GM12878 (cell line): ENCODE measurements around the gene AMMECR1. TPM values are rescaled to one million over a fixed set of nuclear protein-coding genes. Genes with fewer than 3 reads are reported as not detected.
A peak's percentile ranks its signal among the peaks of the same experiment; 100 is the strongest.

Source experiments
- ATAC-seq: fragments of 200-7000 bp; cut with Tn5 transposase; 3 replicates; pipeline ENCODE4 v1.9.1; 2020; ENCODE audit warnings: mild to moderate bottlenecking, moderate library complexity
- BruUV-seq: library from RNA; stranded (reverse); fragments of 400-500 nt; replicated peaks from 2 replicates; lab custom pipeline; 2021; lab: Mats Ljungman, UMichigan
- CTCF ChIA-PET: fragments of 300-600 bp; sonication (Branson Sonifier 250); formaldehyde crosslinking; extraction: SDS; loops from one replicate; lab custom pipeline; 2021; ENCODE audit warnings: inconsistent platforms; lab: Yijun Ruan, JAX
- POLR2A ChIA-PET: fragments of 350-600 bp; formaldehyde crosslinking; extraction: SDS; loops from one replicate; lab custom pipeline; 2021; ENCODE audit warnings: inconsistent platforms; lab: Charles Lee
- RAD21 ChIA-PET: fragments of 300-600 bp; sonication (Branson Sonifier 250); formaldehyde crosslinking; loops from one replicate; lab custom pipeline; 2023; ENCODE audit warnings: antibody characterized with exemption; ENCODE audit not compliant: unreplicated experiment; lab: Charles Lee
- SMC1A ChIA-PET: fragments of 300-600 bp; sonication (Branson Sonifier 250); formaldehyde crosslinking; loops from one replicate; lab custom pipeline; 2023; ENCODE audit not compliant: unreplicated experiment, uncharacterized antibody; lab: Charles Lee
- DNase-seq: peaks from one replicate; pipeline ENCODE4 v3.0.0-alpha.2; 2011; ENCODE audit warnings: low read depth, low spot score
- FAIRE-seq: peaks from 3 replicates; lab custom pipeline; 2011; peaks lifted over from hg19 to GRCh38; lab: Jason Lieb, UNC
- H2AFZ ChIP-seq: 2 replicates; pipeline ENCODE4 v1.6.0; 2011; ENCODE audit warnings: low read depth, low read length, control low read depth; ENCODE audit not compliant: control insufficient read depth
- H3K27ac ChIP-seq: 2 replicates; pipeline ENCODE4 v1.5.1; 2011; ENCODE audit warnings: control low read depth; ENCODE audit not compliant: control insufficient read depth, insufficient read depth
- H3K27me3 ChIP-seq, 2 experiments: replicated peaks in 1 of 2; 2 replicates each; pipeline versions ENCODE4 v1.6.0 to v1.6.1; 2011; ENCODE audit warnings: low read length in 1 of 2; ENCODE audit not compliant: control insufficient read depth in 2 of 2, insufficient read depth in 2 of 2
- H3K36me3 ChIP-seq, 2 experiments: 2 replicates each; pipeline ENCODE4 v1.5.1; 2011; ENCODE audit warnings: low read length in 1 of 2; ENCODE audit not compliant: control insufficient read depth in 2 of 2, insufficient read depth in 2 of 2
- H3K4me1 ChIP-seq: 2 replicates; pipeline ENCODE4 v1.6.1; 2011; ENCODE audit warnings: mild to moderate bottlenecking, low read length, moderate library complexity, mixed read lengths; ENCODE audit not compliant: control insufficient read depth, insufficient read depth
- H3K4me2 ChIP-seq: 2 replicates; pipeline ENCODE4 v1.6.0; 2011; ENCODE audit warnings: control low read depth; ENCODE audit not compliant: control insufficient read depth, insufficient read depth
- H3K4me3 ChIP-seq: fragments of 200-600 bp; sonication (generic); 2 replicates; pipeline ENCODE4 v1.5.1; 2016
- H3K79me2 ChIP-seq: 2 replicates; pipeline ENCODE4 v1.6.0; 2011; ENCODE audit warnings: low read length; ENCODE audit not compliant: control insufficient read depth, insufficient read depth
- H3K9ac ChIP-seq: 2 replicates; pipeline ENCODE4 v1.8.0; 2011; ENCODE audit warnings: low read length, control low read depth, mixed read lengths; ENCODE audit not compliant: control insufficient read depth, insufficient read depth
- H3K9me3 ChIP-seq: replicated peaks from 3 replicates; pipeline ENCODE4 v1.5.1; 2011; ENCODE audit warnings: mild to moderate bottlenecking, low read length; ENCODE audit not compliant: control insufficient read depth, insufficient read depth
- H4K20me1 ChIP-seq: 2 replicates; pipeline ENCODE4 v1.6.0; 2011; ENCODE audit not compliant: control insufficient read depth, insufficient read depth
- BACH1 ChIP-seq: fragments of 450-650 bp; IDR thresholded peaks from 2 replicates; pipeline ENCODE4 v1.6.1; 2017; ENCODE audit warnings: mild to moderate bottlenecking, borderline replicate concordance
- ESRRA ChIP-seq: IDR thresholded peaks from 2 replicates; pipeline ENCODE4 v1.6.1; 2012; ENCODE audit warnings: mild to moderate bottlenecking, low read length, improper control_type of control experiment
- EZH2 ChIP-seq: IDR thresholded peaks from 2 replicates; pipeline ENCODE4 v1.6.1; 2012; ENCODE audit warnings: low read depth, mild to moderate bottlenecking, control low read depth, inconsistent platforms, low read length, borderline replicate concordance; ENCODE audit not compliant: control insufficient read depth
- FOXK2 ChIP-seq: fragments of 450-650 bp; IDR thresholded peaks from 2 replicates; pipeline ENCODE4 v1.6.1; 2017; ENCODE audit warnings: mild to moderate bottlenecking, moderate library complexity
- HDAC6 ChIP-seq: fragments of 200-600 bp; sonication (generic); IDR thresholded peaks from one replicate; pipeline ENCODE4 v1.8.0; 2017; ENCODE audit warnings: antibody characterized with exemption; ENCODE audit not compliant: unreplicated experiment
- LARP7 ChIP-seq: fragments of 450-650 bp; IDR thresholded peaks from 2 replicates; pipeline ENCODE4 v1.6.1; 2017; ENCODE audit warnings: mild to moderate bottlenecking
- PML ChIP-seq: IDR thresholded peaks from 2 replicates; pipeline ENCODE4 v1.6.1; 2012; ENCODE audit warnings: low read length, inconsistent platforms
- RBBP5 ChIP-seq: fragments of 200-600 bp; sonication (generic); conservative IDR thresholded peaks from 2 replicates; pipeline ENCODE4 v1.6.1; 2016
- RCOR1 ChIP-seq: conservative IDR thresholded peaks from 2 replicates; pipeline ENCODE4 v1.6.1; 2012; ENCODE audit warnings: low read depth, low read length, improper control_type of control experiment
- SRF ChIP-seq, 2 experiments: IDR thresholded peaks; 2 replicates each; pipeline ENCODE4 v1.6.1; 2011; ENCODE audit warnings: low read depth in 2 of 2, low read length in 2 of 2, mild to moderate bottlenecking in 1 of 2, moderate library complexity in 1 of 2
- ZNF24 ChIP-seq: fragments of 450-650 bp; IDR thresholded peaks from 2 replicates; pipeline ENCODE4 v1.6.1; 2017; ENCODE audit warnings: antibody characterized with exemption, mild to moderate bottlenecking
- WGBS: methylation state at CpG from one replicate; pipeline ENCODE4 v1.1.6; 2016; ENCODE audit warnings: low lambda C conversion rate; ENCODE audit not compliant: insufficient replicate concordance, insufficient coverage; ENCODE audit errors: missing lambda C conversion rate; 5-methylcytosine and 5-hydroxymethylcytosine counted together
- in situ Hi-C: fragments of 300-500 bp; cut with MboI; formaldehyde crosslinking; loops from 9 replicates; pipeline ENCODE4 v1.14.3; 2018; ENCODE audit warnings: mixed read lengths
- intact Hi-C: fragments of 100-400 bp; cut with micrococcal nuclease; formaldehyde crosslinking; loops from one replicate; pipeline ENCODE4 v1.14.2; 2022; ENCODE audit not compliant: unreplicated experiment
- polyA plus RNA-seq, 11 experiments: library from polyadenylated mRNA; depleted of rRNA in 4 of 11; unstranded in 6 of 11; stranded (reverse) in 5 of 11; fragments of >200 nt; fragmentation: Nextera tagmentation in 4 of 11; fragmentation: Illumina TruSeq in 1 of 11; extraction: Ambion mirVana in 4 of 11; extraction: Trizol in 1 of 11; gene quantifications; 1 replicate in 1 of 11; 2 replicates in 10 of 11; pipeline versions ENCODE4 v1.2.1 to v1.2.3, GENCODE V29; 2011 to 2016; ENCODE audit warnings: inconsistent platforms in 2 of 11, missing spikeins in 2 of 11, low read depth in 1 of 11
- total RNA-seq, 4 experiments: library from RNA; depleted of rRNA in 3 of 4; stranded (reverse); fragments of >200 nt in 3 of 4; fragmentation: Illumina TruSeq in 1 of 4; extraction: Trizol in 1 of 4; gene quantifications; 2 replicates each; pipeline versions ENCODE4 v1.2.1 to v1.2.3, GENCODE V29; 2013 to 2021
- TF ChIP-seq, protein P1 (sequence below): fragments of 450-650 bp; IDR thresholded peaks from 2 replicates; pipeline ENCODE4 v1.6.1; 2018; ENCODE audit warnings: mild to moderate bottlenecking, low read depth, moderate library complexity; ENCODE audit not compliant: partially characterized antibody
- TF ChIP-seq, protein P2 (sequence below): IDR thresholded peaks from 2 replicates; pipeline ENCODE4 v1.6.1; 2012; ENCODE audit warnings: improper control_type of control experiment, low read depth, low read length; ENCODE audit not compliant: insufficient replicate concordance
- TF ChIP-seq, protein P3 (sequence below): IDR thresholded peaks from 2 replicates; pipeline ENCODE4 v1.6.1; 2011; ENCODE audit warnings: borderline replicate concordance, low read depth, mild to moderate bottlenecking, moderate library complexity, low read length; ENCODE audit not compliant: insufficient read depth, poor library complexity, severe bottlenecking

Gene AMMECR1
- total and polyA plus RNA-seq, 10 of the 15 experiments (the other 5 are each of a cell fraction or from before 2014, with no cell fraction given): 4.9 to 25.6 (median 10.7) TPM

DNA sequence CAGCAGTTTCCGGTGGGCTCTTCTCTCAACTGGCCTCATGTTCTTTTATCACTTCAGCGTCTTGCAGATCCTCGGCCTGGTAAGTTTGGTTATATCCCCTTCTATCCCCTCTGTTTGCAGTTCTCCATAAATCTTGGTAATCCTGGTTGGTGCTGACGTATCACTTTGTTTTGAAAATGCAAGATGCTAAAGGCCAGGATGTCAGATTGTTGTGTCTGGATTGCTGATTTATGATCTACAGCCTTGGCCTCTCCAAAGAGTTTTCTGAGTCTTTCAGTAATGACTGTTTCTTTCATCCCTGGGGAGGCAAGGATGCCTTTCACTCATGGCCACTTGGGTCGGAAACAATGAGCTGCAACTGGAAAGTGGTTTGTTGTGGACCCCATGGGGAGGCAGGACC is 146.4 kb downstream of the AMMECR1 start:
- FAIRE-seq: no peak
- Histone ChIP-seq H3K36me3 (no peaks in the 10 kb centered on the region; a peak in 2 of 4 replicates), H3K27me3 (no peaks in the 10 kb centered on the region), H3K79me2 (no peaks in the 10 kb centered on the region), H3K27ac (peak overlapping the region; percentile 22; the same call in 1 of the 2 replicates), H3K4me3 (no peak overlapping the region), H3K4me2 (no peak overlapping the region), H2AFZ (no peak overlapping the region), H4K20me1 (no peaks in the 10 kb centered on the region), H3K9me3 (no peaks in the 10 kb centered on the region), H3K4me1 (peaks cover 10% of the 10 kb centered on the region), H3K9ac (no peak overlapping the region)
- CTCF ChIA-PET: interaction anchor here (1.4 to 23.7 kb wide), 6 partner anchors 8 to 239 kb away, joined by 3 to 792 read pairs (median 6); no protein-coding TSS in a partner anchor
- RAD21 ChIA-PET: interaction anchor here (1.0 to 1.5 kb wide), 6 partner anchors 13 to 243 kb away, joined by 3 to 6 read pairs (median 4); no protein-coding TSS in a partner anchor
- no TSS peak for BruUV-seq
- WGBS: 74% methylated on average over 5 of the region's 5 CpGs
- SMC1A ChIA-PET: interaction anchor here (0.6 to 5.2 kb wide), 5 partner anchors 12 to 240 kb away, joined by 3 to 28 read pairs (median 5); no protein-coding TSS in a partner anchor
- no peak for TF ChIP-seq RBBP5
- TF ChIP-seq PML: no peak
- no peak for TF ChIP-seq EZH2
- TF ChIP-seq, protein P1, sequence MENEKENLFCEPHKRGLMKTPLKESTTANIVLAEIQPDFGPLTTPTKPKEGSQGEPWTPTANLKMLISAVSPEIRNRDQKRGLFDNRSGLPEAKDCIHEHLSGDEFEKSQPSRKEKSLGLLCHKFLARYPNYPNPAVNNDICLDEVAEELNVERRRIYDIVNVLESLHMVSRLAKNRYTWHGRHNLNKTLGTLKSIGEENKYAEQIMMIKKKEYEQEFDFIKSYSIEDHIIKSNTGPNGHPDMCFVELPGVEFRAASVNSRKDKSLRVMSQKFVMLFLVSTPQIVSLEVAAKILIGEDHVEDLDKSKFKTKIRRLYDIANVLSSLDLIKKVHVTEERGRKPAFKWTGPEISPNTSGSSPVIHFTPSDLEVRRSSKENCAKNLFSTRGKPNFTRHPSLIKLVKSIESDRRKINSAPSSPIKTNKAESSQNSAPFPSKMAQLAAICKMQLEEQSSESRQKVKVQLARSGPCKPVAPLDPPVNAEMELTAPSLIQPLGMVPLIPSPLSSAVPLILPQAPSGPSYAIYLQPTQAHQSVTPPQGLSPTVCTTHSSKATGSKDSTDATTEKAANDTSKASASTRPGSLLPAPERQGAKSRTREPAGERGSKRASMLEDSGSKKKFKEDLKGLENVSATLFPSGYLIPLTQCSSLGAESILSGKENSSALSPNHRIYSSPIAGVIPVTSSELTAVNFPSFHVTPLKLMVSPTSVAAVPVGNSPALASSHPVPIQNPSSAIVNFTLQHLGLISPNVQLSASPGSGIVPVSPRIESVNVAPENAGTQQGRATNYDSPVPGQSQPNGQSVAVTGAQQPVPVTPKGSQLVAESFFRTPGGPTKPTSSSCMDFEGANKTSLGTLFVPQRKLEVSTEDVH: no peak
- no peak for TF ChIP-seq FOXK2
- TF ChIP-seq ESRRA: no peak
- no peak for TF ChIP-seq RCOR1
- TF ChIP-seq ZNF24: no peak
- TF ChIP-seq BACH1: no peak
- no peak for TF ChIP-seq HDAC6
- TF ChIP-seq, protein P2, sequence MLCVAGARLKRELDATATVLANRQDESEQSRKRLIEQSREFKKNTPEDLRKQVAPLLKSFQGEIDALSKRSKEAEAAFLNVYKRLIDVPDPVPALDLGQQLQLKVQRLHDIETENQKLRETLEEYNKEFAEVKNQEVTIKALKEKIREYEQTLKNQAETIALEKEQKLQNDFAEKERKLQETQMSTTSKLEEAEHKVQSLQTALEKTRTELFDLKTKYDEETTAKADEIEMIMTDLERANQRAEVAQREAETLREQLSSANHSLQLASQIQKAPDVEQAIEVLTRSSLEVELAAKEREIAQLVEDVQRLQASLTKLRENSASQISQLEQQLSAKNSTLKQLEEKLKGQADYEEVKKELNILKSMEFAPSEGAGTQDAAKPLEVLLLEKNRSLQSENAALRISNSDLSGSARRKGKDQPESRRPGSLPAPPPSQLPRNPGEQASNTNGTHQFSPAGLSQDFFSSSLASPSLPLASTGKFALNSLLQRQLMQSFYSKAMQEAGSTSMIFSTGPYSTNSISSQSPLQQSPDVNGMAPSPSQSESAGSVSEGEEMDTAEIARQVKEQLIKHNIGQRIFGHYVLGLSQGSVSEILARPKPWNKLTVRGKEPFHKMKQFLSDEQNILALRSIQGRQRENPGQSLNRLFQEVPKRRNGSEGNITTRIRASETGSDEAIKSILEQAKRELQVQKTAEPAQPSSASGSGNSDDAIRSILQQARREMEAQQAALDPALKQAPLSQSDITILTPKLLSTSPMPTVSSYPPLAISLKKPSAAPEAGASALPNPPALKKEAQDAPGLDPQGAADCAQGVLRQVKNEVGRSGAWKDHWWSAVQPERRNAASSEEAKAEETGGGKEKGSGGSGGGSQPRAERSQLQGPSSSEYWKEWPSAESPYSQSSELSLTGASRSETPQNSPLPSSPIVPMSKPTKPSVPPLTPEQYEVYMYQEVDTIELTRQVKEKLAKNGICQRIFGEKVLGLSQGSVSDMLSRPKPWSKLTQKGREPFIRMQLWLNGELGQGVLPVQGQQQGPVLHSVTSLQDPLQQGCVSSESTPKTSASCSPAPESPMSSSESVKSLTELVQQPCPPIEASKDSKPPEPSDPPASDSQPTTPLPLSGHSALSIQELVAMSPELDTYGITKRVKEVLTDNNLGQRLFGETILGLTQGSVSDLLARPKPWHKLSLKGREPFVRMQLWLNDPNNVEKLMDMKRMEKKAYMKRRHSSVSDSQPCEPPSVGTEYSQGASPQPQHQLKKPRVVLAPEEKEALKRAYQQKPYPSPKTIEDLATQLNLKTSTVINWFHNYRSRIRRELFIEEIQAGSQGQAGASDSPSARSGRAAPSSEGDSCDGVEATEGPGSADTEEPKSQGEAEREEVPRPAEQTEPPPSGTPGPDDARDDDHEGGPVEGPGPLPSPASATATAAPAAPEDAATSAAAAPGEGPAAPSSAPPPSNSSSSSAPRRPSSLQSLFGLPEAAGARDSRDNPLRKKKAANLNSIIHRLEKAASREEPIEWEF: no peak
- TF ChIP-seq LARP7: no peak
- no peak for TF ChIP-seq SRF (IDR thresholded peaks at IDR 0.05; ENCODE audit: low read depth in 2 of 2, low read length in 2 of 2)
- TF ChIP-seq, protein P3, sequence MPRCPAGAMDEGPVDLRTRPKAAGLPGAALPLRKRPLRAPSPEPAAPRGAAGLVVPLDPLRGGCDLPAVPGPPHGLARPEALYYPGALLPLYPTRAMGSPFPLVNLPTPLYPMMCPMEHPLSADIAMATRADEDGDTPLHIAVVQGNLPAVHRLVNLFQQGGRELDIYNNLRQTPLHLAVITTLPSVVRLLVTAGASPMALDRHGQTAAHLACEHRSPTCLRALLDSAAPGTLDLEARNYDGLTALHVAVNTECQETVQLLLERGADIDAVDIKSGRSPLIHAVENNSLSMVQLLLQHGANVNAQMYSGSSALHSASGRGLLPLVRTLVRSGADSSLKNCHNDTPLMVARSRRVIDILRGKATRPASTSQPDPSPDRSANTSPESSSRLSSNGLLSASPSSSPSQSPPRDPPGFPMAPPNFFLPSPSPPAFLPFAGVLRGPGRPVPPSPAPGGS: no peak
- DNase-seq: no peak
- no peak for ATAC-seq
- POLR2A ChIA-PET: interaction anchor here (1.1 to 1.6 kb wide), 2 partner anchors 140 to 146 kb away, joined by 3 to 4 read pairs; partner anchors contain the start of gene AMMECR1
- intact Hi-C loops (no loop called here), in situ Hi-C loops (loop anchor here (25.0 kb wide), 1 partner anchor 516 kb away; no protein-coding TSS in a partner anchor)
